GM23338 (cell line): ENCODE data around the gene HCST. TPM values are rescaled to one million over a fixed set of nuclear protein-coding genes. Genes with fewer than 3 reads are reported as not detected.

Experiments
- ATAC-seq: fragments of 200-7000 bp; cut with Tn5 transposase; 3 replicates; pipeline ENCODE4 v1.9.1; 2020
- DNase-seq: peaks from one replicate; pipeline ENCODE4 v3.0.0-alpha.2; 2015; ENCODE audit warnings: low spot score
- H2AFZ ChIP-seq: fragments of 200-600 bp; sonication (generic); 2 replicates; pipeline ENCODE4 v1.8.0; 2016; ENCODE audit warnings: antibody characterized with exemption, mild to moderate bottlenecking, moderate library complexity
- H3F3A ChIP-seq: fragments of 200-600 bp; sonication (generic); replicated peaks from 2 replicates; pipeline ENCODE4 v1.8.0; 2017; ENCODE audit warnings: antibody characterized with exemption, mixed run types, low read depth
- H3K27ac ChIP-seq: fragments of 200-600 bp; sonication (generic); 2 replicates; pipeline ENCODE4 v1.6.1; 2016; ENCODE audit warnings: low read depth
- H3K27me3 ChIP-seq: fragments of 200-600 bp; sonication (generic); 2 replicates; pipeline ENCODE4 v1.8.0; 2016; ENCODE audit warnings: mild to moderate bottlenecking, mixed run types, moderate library complexity; ENCODE audit not compliant: insufficient read depth
- H3K36me3 ChIP-seq: fragments of 200-600 bp; sonication (generic); 2 replicates; pipeline ENCODE4 v1.8.0; 2016; ENCODE audit warnings: mild to moderate bottlenecking; ENCODE audit not compliant: insufficient read depth
- H3K4me1 ChIP-seq: fragments of 200-600 bp; sonication (generic); 2 replicates; pipeline ENCODE4 v1.8.0; 2016; ENCODE audit warnings: mild to moderate bottlenecking, moderate library complexity; ENCODE audit not compliant: insufficient read depth
- H3K4me2 ChIP-seq: fragments of 200-600 bp; sonication (generic); 2 replicates; pipeline ENCODE4 v1.7.1; 2017; ENCODE audit warnings: mixed run types
- H3K4me3 ChIP-seq: fragments of 200-600 bp; sonication (generic); 2 replicates; pipeline ENCODE4 v1.6.1; 2016; ENCODE audit warnings: mixed run types
- H3K79me2 ChIP-seq: fragments of 200-600 bp; sonication (generic); replicated peaks from 2 replicates; pipeline ENCODE4 v1.8.0; 2017; ENCODE audit warnings: mild to moderate bottlenecking; ENCODE audit not compliant: insufficient read depth
- H3K9me2 ChIP-seq: fragments of 200-600 bp; sonication (generic); 2 replicates; pipeline ENCODE4 v1.8.0; 2017; ENCODE audit not compliant: insufficient read depth
- H4K20me1 ChIP-seq: fragments of 200-600 bp; sonication (generic); replicated peaks from 2 replicates; pipeline ENCODE4 v1.8.0; 2017; ENCODE audit warnings: mild to moderate bottlenecking; ENCODE audit not compliant: insufficient read depth
- H3K27ac Mint-ChIP-seq: 2 replicates; pipeline ENCODE4 v1.8.0; 2020; ENCODE audit warnings: inconsistent platforms, mild to moderate bottlenecking, moderate library complexity, mixed read lengths
- H3K27me3 Mint-ChIP-seq: 3 replicates; pipeline ENCODE4 v1.8.0; 2022; ENCODE audit warnings: low read depth, mild to moderate bottlenecking, moderate library complexity, mixed read lengths, inconsistent platforms; ENCODE audit not compliant: insufficient read depth, poor library complexity
- H3K36me3 Mint-ChIP-seq: 3 replicates; pipeline ENCODE4 v1.8.0; 2021; ENCODE audit warnings: low read depth, mild to moderate bottlenecking, inconsistent platforms, moderate library complexity, mixed read lengths
- H3K4me1 Mint-ChIP-seq: 3 replicates; pipeline ENCODE4 v1.8.0; 2020; ENCODE audit warnings: mild to moderate bottlenecking, inconsistent platforms, mixed read lengths
- H3K4me3 Mint-ChIP-seq: 3 replicates; pipeline ENCODE4 v1.8.0; 2021; ENCODE audit warnings: moderate library complexity, mild to moderate bottlenecking, inconsistent platforms, mixed read lengths
- H3K9me3 Mint-ChIP-seq: 3 replicates; pipeline ENCODE4 v1.8.0; 2020; ENCODE audit warnings: moderate library complexity, mild to moderate bottlenecking, inconsistent platforms, mixed read lengths
- CTCF ChIP-seq, 2 experiments: fragments of 200-600 bp in 1 of 2; sonication (generic) in 1 of 2; conservative IDR thresholded peaks; 2 replicates each; pipeline versions ENCODE4 v1.5.1 to v1.6.1; 2016 to 2017; ENCODE audit warnings: antibody characterized with exemption in 2 of 2, low read depth in 2 of 2, mild to moderate bottlenecking in 2 of 2, moderate library complexity in 1 of 2
- EZH2phosphoT487 ChIP-seq: fragments of 200-600 bp; sonication (generic); IDR thresholded peaks from one replicate; pipeline ENCODE4 v1.8.1; 2018; ENCODE audit warnings: antibody characterized with exemption; ENCODE audit not compliant: unreplicated experiment
- JUNB ChIP-seq: IDR thresholded peaks from one replicate; pipeline ENCODE4 v1.6.1; 2016; ENCODE audit warnings: antibody characterized with exemption; ENCODE audit not compliant: unreplicated experiment
- NANOG ChIP-seq: IDR thresholded peaks from 2 replicates; pipeline ENCODE4 v1.6.1; 2016; ENCODE audit warnings: antibody characterized with exemption, borderline replicate concordance
- REST ChIP-seq: IDR thresholded peaks from one replicate; pipeline ENCODE4 v1.6.1; 2018; ENCODE audit warnings: antibody characterized with exemption; ENCODE audit not compliant: unreplicated experiment
- STAT1 ChIP-seq: IDR thresholded peaks from one replicate; pipeline ENCODE4 v1.6.1; 2016; ENCODE audit warnings: antibody characterized with exemption; ENCODE audit not compliant: unreplicated experiment
- ZNF331 ChIP-seq: fragments of 250-450 bp; sonication (Bioruptor Pico); IDR thresholded peaks from 2 replicates; pipeline ENCODE4 v1.5.0; 2020; ENCODE audit warnings: low read depth, mild to moderate bottlenecking, moderate library complexity
- polyA plus RNA-seq: library from polyadenylated mRNA; unstranded; fragments of >200 nt; fragmentation: Nextera tagmentation; extraction: Ambion mirVana; gene quantifications from 2 replicates; pipeline ENCODE4 v1.2.1, GENCODE V29; 2016
- total RNA-seq: library from RNA; depleted of rRNA; stranded (reverse); fragments of >200 nt; shearing (Covaris generic); gene quantifications from 2 replicates; pipeline ENCODE4 v1.2.3, GENCODE V29; 2014
- TF ChIP-seq, protein P1 (sequence below): IDR thresholded peaks from 2 replicates; pipeline ENCODE4 v1.6.1; 2016; ENCODE audit warnings: antibody characterized with exemption

The HCST gene
- total and polyA plus RNA-seq, 2 experiments from 2014 or later, result 2.1 TPM; not detected in 1

GRCh38 chr19:35940078-35940775 is 37.9 kb downstream of the HCST start:
- H3K4me1 ChIP-seq, result peaks cover 20% of the 10 kb centered on the region; the same call in 1 of the 2 replicates
- H3K27me3 Mint-ChIP-seq, result peaks cover 6% of the 10 kb centered on the region
- no peak overlapping the region for H3K4me3 Mint-ChIP-seq
- no peak overlapping the region for H3K4me2 ChIP-seq
- H3K27me3 ChIP-seq, result peaks cover 6% of the 10 kb centered on the region
- H4K20me1 ChIP-seq, result peaks cover 5% of the 10 kb centered on the region; the same call in 1 of the 2 replicates
- no peak overlapping the region for H3K4me3 ChIP-seq
- H3K79me2 ChIP-seq, result peaks cover 6% of the 10 kb centered on the region
- H2AFZ ChIP-seq, result no peak overlapping the region
- ATAC-seq, result no peak
- no peaks in the 10 kb centered on the region for H3F3A ChIP-seq
- TF ChIP-seq STAT1, result no peak
- TF ChIP-seq, protein P1, sequence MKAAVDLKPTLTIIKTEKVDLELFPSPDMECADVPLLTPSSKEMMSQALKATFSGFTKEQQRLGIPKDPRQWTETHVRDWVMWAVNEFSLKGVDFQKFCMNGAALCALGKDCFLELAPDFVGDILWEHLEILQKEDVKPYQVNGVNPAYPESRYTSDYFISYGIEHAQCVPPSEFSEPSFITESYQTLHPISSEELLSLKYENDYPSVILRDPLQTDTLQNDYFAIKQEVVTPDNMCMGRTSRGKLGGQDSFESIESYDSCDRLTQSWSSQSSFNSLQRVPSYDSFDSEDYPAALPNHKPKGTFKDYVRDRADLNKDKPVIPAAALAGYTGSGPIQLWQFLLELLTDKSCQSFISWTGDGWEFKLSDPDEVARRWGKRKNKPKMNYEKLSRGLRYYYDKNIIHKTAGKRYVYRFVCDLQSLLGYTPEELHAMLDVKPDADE, result no peak
- no peak for TF ChIP-seq NANOG
- no peak for TF ChIP-seq REST
- no peak for TF ChIP-seq ZNF331
- TF ChIP-seq EZH2phosphoT487, result no peak
- H3K36me3 Mint-ChIP-seq, result peaks cover 19% of the 10 kb centered on the region
- no peaks in the 10 kb centered on the region for H3K9me2 ChIP-seq
- H3K4me1 Mint-ChIP-seq, result peaks cover 21% of the 10 kb centered on the region
- no peaks in the 10 kb centered on the region for H3K36me3 ChIP-seq
- H3K27ac Mint-ChIP-seq, result no peak overlapping the region
- no peak overlapping the region for H3K27ac ChIP-seq
- no peak for DNase-seq
- no peaks in the 10 kb centered on the region; the same call in 1 of the 3 replicates for H3K9me3 Mint-ChIP-seq

DNA sequence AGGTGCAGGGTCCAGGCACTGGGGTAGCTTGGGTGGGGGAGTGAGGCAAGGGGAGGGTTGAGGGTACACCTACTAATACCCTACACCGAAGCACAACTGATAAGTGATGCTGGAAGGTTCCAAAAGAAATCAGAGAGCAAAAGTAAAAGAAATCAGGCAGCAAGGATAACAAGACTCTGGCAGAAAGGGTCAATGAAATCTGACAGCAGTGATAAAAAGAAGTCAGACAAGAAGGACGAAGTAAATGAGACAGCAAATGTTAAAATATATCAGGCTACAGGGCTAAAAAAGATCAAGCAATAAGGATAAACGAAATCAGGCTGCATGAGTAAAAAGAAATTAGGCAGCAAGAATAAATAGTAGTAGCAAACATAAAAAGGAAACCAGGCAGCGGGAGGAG is 38.5 kb downstream of the HCST start:
- no peaks in the 10 kb centered on the region; the same call in 1 of the 3 replicates for H3K9me3 Mint-ChIP-seq
- H3K36me3 Mint-ChIP-seq, result peaks cover 19% of the 10 kb centered on the region
- no peaks in the 10 kb centered on the region for H3F3A ChIP-seq
- H3K27ac Mint-ChIP-seq, result no peak overlapping the region
- no peaks in the 10 kb centered on the region for H3K9me2 ChIP-seq
- DNase-seq (no peak), ATAC-seq (no peak)
- H3K4me1 Mint-ChIP-seq, result peaks cover 20% of the 10 kb centered on the region
- H4K20me1 ChIP-seq, result peaks cover 5% of the 10 kb centered on the region; the same call in 1 of the 2 replicates
- H3K79me2 ChIP-seq, result peaks cover 6% of the 10 kb centered on the region
- no peaks in the 10 kb centered on the region for H3K36me3 ChIP-seq
- no peak overlapping the region for H2AFZ ChIP-seq
- H3K27ac ChIP-seq, result no peak overlapping the region
- peaks cover 16% of the 10 kb centered on the region; the same call in 1 of the 2 replicates for H3K4me1 ChIP-seq
- peaks cover 8% of the 10 kb centered on the region for H3K27me3 Mint-ChIP-seq
- H3K4me3 ChIP-seq, result no peak overlapping the region
- no peak overlapping the region for H3K4me2 ChIP-seq
- H3K27me3 ChIP-seq, result peaks cover 6% of the 10 kb centered on the region
- no peak overlapping the region; the same call in 2 of the 3 replicates for H3K4me3 Mint-ChIP-seq
- TF ChIP-seq, protein P1, result no peak
- no peak for TF ChIP-seq ZNF331
- no peak for TF ChIP-seq JUNB
- TF ChIP-seq CTCF (conservative IDR thresholded peaks at IDR 0.05; ENCODE audit: low read depth in 2 of 2), result no peak
